Tibial nerve (tissue), 4 donors: ENCODE data around the gene KRT6B. TPM values are rescaled to one million over a fixed set of nuclear protein-coding genes. Genes with fewer than 3 reads are reported as not detected.

Experiments used
- DNase-seq, 2 donors: peaks; one replicate each; pipeline ENCODE4 v3.0.0-alpha.2; 2019; ENCODE audit warnings: low spot score in 2 of 2
- H3K27ac ChIP-seq, 4 donors: fragments of 200-600 bp; sonication (generic) in 3 of 4; one replicate each; pipeline ENCODE4 v1.5.1; 2017 to 2019; ENCODE audit warnings: mild to moderate bottlenecking in 1 of 4
- H3K27me3 ChIP-seq, 2 donors: fragments of 200-600 bp; sonication (generic) in 1 of 2; one replicate each; pipeline versions ENCODE4 v1.5.1 to v1.6.0; 2017 to 2019
- H3K36me3 ChIP-seq, 3 donors: fragments of 200-600 bp; sonication (generic); one replicate each; pipeline ENCODE4 v1.5.1; 2018 to 2019
- H3K4me1 ChIP-seq, 4 donors: fragments of 200-600 bp; sonication (generic) in 3 of 4; one replicate each; pipeline ENCODE4 v1.5.1; 2017 to 2019
- H3K4me3 ChIP-seq, 4 donors: fragments of 200-600 bp; sonication (generic) in 3 of 4; one replicate each; pipeline ENCODE4 v1.5.1; 2017 to 2019; ENCODE audit warnings: mild to moderate bottlenecking in 1 of 4, moderate library complexity in 1 of 4
- H3K9me3 ChIP-seq, 4 donors: fragments of 200-600 bp; sonication (generic) in 3 of 4; one replicate each; pipeline ENCODE4 v1.5.1; 2017 to 2019
- EP300 ChIP-seq, 2 donors: sonication (generic); formaldehyde crosslinking; IDR thresholded peaks; one replicate each; pipeline ENCODE4 v1.6.1; 2017; ENCODE audit warnings: antibody characterized with exemption in 2 of 2, mild to moderate bottlenecking in 1 of 2
- POLR2A ChIP-seq, 2 donors: fragments of 450-650 bp; IDR thresholded peaks; one replicate each; pipeline ENCODE4 v1.6.1; 2017; ENCODE audit warnings: antibody characterized with exemption in 2 of 2, mild to moderate bottlenecking in 2 of 2, moderate library complexity in 2 of 2
- WGBS, 2 donors: methylation state at CpG; one replicate each; pipeline ENCODE4 v1.1.5; 2018; 5-methylcytosine and 5-hydroxymethylcytosine counted together
- total RNA-seq, 4 donors: library from RNA; depleted of rRNA; stranded (reverse); fragments of >200 nt; gene quantifications; one replicate each; pipeline ENCODE4 v1.1.0, GENCODE V29; 2016
- TF ChIP-seq, protein P1 (sequence below), 5 experiments: fragments of 200-600 bp in 3 of 5; fragments of 450-650 bp in 2 of 5; sonication (generic) in 3 of 5; IDR thresholded peaks; one replicate each; pipeline ENCODE4 v1.5.1; 2016 to 2019; ENCODE audit warnings: antibody characterized with exemption in 5 of 5, mild to moderate bottlenecking in 3 of 5, moderate library complexity in 2 of 5

The KRT6B gene
- total RNA-seq, 4 donors from 2014 or later, result not detected

- Histone ChIP-seq H3K9me3 (no peaks in the 10 kb centered on the region), H3K4me1 (peaks cover 0 to 2% (median 0%) of the 10 kb centered on the region in 4 donors), H3K36me3 (no peaks in the 10 kb centered on the region), H3K27me3 (no peaks in the 10 kb centered on the region), H3K27ac (no peak overlapping the region), H3K4me3 (no peak overlapping the region)
- WGBS, 2 donors, result 83% methylated on average over 8 of the region's 8 CpGs
- no peak for DNase-seq
- TF ChIP-seq, protein P1, sequence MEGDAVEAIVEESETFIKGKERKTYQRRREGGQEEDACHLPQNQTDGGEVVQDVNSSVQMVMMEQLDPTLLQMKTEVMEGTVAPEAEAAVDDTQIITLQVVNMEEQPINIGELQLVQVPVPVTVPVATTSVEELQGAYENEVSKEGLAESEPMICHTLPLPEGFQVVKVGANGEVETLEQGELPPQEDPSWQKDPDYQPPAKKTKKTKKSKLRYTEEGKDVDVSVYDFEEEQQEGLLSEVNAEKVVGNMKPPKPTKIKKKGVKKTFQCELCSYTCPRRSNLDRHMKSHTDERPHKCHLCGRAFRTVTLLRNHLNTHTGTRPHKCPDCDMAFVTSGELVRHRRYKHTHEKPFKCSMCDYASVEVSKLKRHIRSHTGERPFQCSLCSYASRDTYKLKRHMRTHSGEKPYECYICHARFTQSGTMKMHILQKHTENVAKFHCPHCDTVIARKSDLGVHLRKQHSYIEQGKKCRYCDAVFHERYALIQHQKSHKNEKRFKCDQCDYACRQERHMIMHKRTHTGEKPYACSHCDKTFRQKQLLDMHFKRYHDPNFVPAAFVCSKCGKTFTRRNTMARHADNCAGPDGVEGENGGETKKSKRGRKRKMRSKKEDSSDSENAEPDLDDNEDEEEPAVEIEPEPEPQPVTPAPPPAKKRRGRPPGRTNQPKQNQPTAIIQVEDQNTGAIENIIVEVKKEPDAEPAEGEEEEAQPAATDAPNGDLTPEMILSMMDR (IDR thresholded peaks at IDR 0.05), result no peak
- TF ChIP-seq POLR2A (IDR thresholded peaks at IDR 0.05) (no peak), EP300 (IDR thresholded peaks at IDR 0.05) (no peak)
Observed at GRCh38 chr12:52396656-52397055, 55.3 kb downstream of the KRT6B start.

Other genes starting within 250 kb of the KRT6B start
- gene KRT7, start 218.9 kb downstream of the KRT6B start, total RNA-seq, result 10 to 100 TPM in 1 of 4 donors, 1 to 10 TPM in 3; 2.5 to 33.9 (median 6.3) TPM
- gene KRT86, start 177.5 kb downstream of the KRT6B start, total RNA-seq, result not detected
- not detected for gene KRT81, start 160.6 kb downstream of the KRT6B start, total RNA-seq
- not detected for gene KRT83, start 130.7 kb downstream of the KRT6B start, total RNA-seq
- not detected for gene KRT85, start 84.7 kb downstream of the KRT6B start, total RNA-seq
- gene KRT84, start 66.5 kb downstream of the KRT6B start, total RNA-seq, result not detected
- not detected for gene KRT82, start 45.8 kb downstream of the KRT6B start, total RNA-seq
- not detected for gene KRT75, start 17.8 kb downstream of the KRT6B start, total RNA-seq
- gene KRT6C, start 21.7 kb upstream of the KRT6B start, total RNA-seq, result not detected
- gene KRT6A, start 41.1 kb upstream of the KRT6B start, total RNA-seq, result under 1 TPM in 1 of 4 donors, not detected in 3; 0.30 TPM
- gene KRT5, start 68.2 kb upstream of the KRT6B start, total RNA-seq, result 1 to 10 TPM in 1 of 4 donors, under 1 TPM in 1, not detected in 2; 0.22 to 2.7 TPM
- gene KRT71, start 101.0 kb upstream of the KRT6B start, total RNA-seq, result not detected
- gene KRT74, start 121.7 kb upstream of the KRT6B start, total RNA-seq, result not detected
- not detected for gene KRT72, start 149.3 kb upstream of the KRT6B start, total RNA-seq
- gene KRT73, start 166.4 kb upstream of the KRT6B start, total RNA-seq, result not detected
- gene KRT2, start 200.1 kb upstream of the KRT6B start, total RNA-seq, result not detected
- not detected for gene KRT1, start 228.3 kb upstream of the KRT6B start, total RNA-seq